Cardiac atrium fibroblast (primary cell): ENCODE results near the gene PCDHGB5. TPM values are rescaled to one million over a fixed set of nuclear protein-coding genes. Genes with fewer than 3 reads are reported as not detected.

Source experiments
- total RNA-seq: library from RNA; depleted of rRNA; stranded (reverse); fragments of >200 nt; gene quantifications from 2 replicates; pipeline ENCODE4 v1.2.3, GENCODE V29; 2015

Gene PCDHGB5
- total RNA-seq, 1 donor from 2014 or later, result 22.2 TPM

DNA sequence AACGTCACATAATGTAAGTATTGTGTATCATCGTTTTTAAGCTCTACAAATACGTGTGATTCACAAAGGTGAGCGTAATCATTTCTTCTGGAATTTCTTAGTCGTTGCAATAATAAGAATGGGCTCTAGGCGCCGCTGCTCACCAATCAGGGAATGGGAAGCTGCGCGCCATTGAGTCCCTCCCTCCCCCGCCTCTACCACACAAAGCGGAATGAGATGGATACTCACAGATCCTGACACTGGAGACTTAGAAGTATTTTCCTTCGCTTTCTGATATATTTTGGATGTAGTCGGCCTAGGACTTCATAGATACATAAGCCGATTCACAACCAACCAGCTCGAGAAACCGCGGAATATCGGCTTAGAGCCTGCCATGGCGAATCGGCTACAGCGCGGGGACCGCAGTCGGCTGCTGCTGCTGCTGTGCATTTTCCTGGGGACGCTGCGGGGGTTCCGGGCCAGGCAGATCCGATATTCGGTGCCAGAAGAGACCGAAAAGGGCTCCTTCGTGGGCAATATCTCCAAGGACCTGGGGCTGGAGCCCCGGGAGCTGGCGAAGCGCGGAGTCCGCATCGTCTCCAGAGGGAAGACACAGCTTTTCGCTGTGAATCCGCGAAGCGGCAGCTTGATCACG lies 23.2 kb downstream of the PCDHGB5 start, which contains the start of gene PCDHGA11:
Gene PCDHGA11, plus strand, starts transcription at position 197 of the 634 bp plus-strand sequence. Its CDS starts 177 bp downstream, at position 374.

DNA sequence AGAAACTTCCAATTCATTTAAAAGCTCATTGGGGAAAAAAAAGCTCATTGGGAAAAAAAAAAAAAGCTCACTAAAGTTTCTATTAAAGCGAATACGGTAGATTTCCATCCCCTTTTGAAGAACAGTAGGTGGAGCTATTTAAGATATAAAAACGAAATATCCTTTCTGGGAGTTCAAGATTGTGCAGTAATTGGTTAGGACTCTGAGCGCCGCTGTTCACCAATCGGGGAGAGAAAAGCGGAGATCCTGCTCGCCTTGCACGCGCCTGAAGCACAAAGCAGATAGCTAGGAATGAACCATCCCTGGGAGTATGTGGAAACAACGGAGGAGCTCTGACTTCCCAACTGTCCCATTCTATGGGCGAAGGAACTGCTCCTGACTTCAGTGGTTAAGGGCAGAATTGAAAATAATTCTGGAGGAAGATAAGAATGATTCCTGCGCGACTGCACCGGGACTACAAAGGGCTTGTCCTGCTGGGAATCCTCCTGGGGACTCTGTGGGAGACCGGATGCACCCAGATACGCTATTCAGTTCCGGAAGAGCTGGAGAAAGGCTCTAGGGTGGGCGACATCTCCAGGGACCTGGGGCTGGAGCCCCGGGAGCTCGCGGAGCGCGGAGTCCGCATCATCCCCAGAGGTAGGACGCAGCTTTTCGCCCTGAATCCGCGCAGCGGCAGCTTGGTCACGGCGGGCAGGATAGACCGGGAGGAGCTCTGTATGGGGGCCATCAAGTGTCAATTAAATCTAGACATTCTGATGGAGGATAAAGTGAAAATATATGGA lies 32.8 kb downstream of the PCDHGB5 start, which contains the start of gene PCDHGA12:
Gene PCDHGA12, plus strand, starts transcription at position 176 of the 782 bp plus-strand sequence. Its CDS starts 253 bp downstream, at position 429.

Other genes starting within 250 kb of the PCDHGB5 start
- gene PCDHB6, start 247.9 kb upstream of the PCDHGB5 start, total RNA-seq, result 0.49 TPM in 1 of 2 replicates, not detected in the other
- 0.16 and 1.1 TPM in 2 replicates for gene PCDHB7, start 225.3 kb upstream of the PCDHGB5 start, total RNA-seq
- 0.49 TPM in 1 of 2 replicates, not detected in the other for gene PCDHB8, start 220.2 kb upstream of the PCDHGB5 start, total RNA-seq
- 0.54 TPM in 1 of 2 replicates, not detected in the other for gene PCDHB16, start 215.6 kb upstream of the PCDHGB5 start, total RNA-seq
- under 0.01 TPM in 1 of 2 replicates, not detected in the other for gene PCDHB9, start 210.8 kb upstream of the PCDHGB5 start, total RNA-seq
- gene PCDHB10, start 205.6 kb upstream of the PCDHGB5 start, total RNA-seq, result 0.16 and 0.18 TPM in 2 replicates
- gene PCDHB11, start 198.3 kb upstream of the PCDHGB5 start, total RNA-seq, result 0.18 and 0.65 TPM in 2 replicates
- 0.16 and 0.72 TPM in 2 replicates for gene PCDHB12, start 189.2 kb upstream of the PCDHGB5 start, total RNA-seq
- 0.16 and 0.90 TPM in 2 replicates for gene PCDHB13, start 184.0 kb upstream of the PCDHGB5 start, total RNA-seq
- gene PCDHB14, start 174.6 kb upstream of the PCDHGB5 start, total RNA-seq, result 0.54 and 1.5 TPM in 2 replicates
- 1.8 TPM in 2 replicates for gene PCDHB15, start 152.6 kb upstream of the PCDHGB5 start, total RNA-seq
- not detected in 2 replicates for gene SLC25A2, start 93.9 kb upstream of the PCDHGB5 start, total RNA-seq
- 36.6 and 51.5 TPM in 2 replicates for gene TAF7, start 77.2 kb upstream of the PCDHGB5 start, total RNA-seq
- gene PCDHGA1, start 67.4 kb upstream of the PCDHGB5 start, total RNA-seq, result 0.54 and 0.65 TPM in 2 replicates
- gene PCDHGA2, start 59.2 kb upstream of the PCDHGB5 start, total RNA-seq, result 2.5 and 5.8 TPM in 2 replicates
- 2.0 and 2.9 TPM in 2 replicates for gene PCDHGA3, start 54.1 kb upstream of the PCDHGB5 start, total RNA-seq
- 0.36 and 0.81 TPM in 2 replicates for gene PCDHGB1, start 47.8 kb upstream of the PCDHGB5 start, total RNA-seq
- 4.7 and 6.3 TPM in 2 replicates for gene PCDHGA4, start 42.9 kb upstream of the PCDHGB5 start, total RNA-seq
- gene PCDHGB2, start 38.0 kb upstream of the PCDHGB5 start, total RNA-seq, result 1.6 and 3.2 TPM in 2 replicates
- 0.32 and 2.2 TPM in 2 replicates for gene PCDHGA5, start 33.8 kb upstream of the PCDHGB5 start, total RNA-seq
- gene PCDHGB3, start 27.7 kb upstream of the PCDHGB5 start, total RNA-seq, result 1.8 and 2.4 TPM in 2 replicates
- 1.1 and 3.4 TPM in 2 replicates for gene PCDHGA6, start 24.1 kb upstream of the PCDHGB5 start, total RNA-seq
- 3.6 and 5.8 TPM in 2 replicates for gene PCDHGA7, start 15.2 kb upstream of the PCDHGB5 start, total RNA-seq
- 14.1 and 16.8 TPM in 2 replicates for gene PCDHGB4, start 10.2 kb upstream of the PCDHGB5 start, total RNA-seq
- 0.18 and 1.8 TPM in 2 replicates for gene PCDHGA8, start 5.3 kb upstream of the PCDHGB5 start, total RNA-seq
- 1.4 and 2.6 TPM in 2 replicates for gene PCDHGA9, start 4.8 kb downstream of the PCDHGB5 start, total RNA-seq
- gene PCDHGB6, start 10.1 kb downstream of the PCDHGB5 start, total RNA-seq, result 1.4 and 2.1 TPM in 2 replicates
- gene PCDHGA10, start 15.0 kb downstream of the PCDHGB5 start, total RNA-seq, result 3.4 and 5.0 TPM in 2 replicates
- 7.8 and 14.4 TPM in 2 replicates for gene PCDHGB7, start 19.7 kb downstream of the PCDHGB5 start, total RNA-seq
- gene PCDHGA11, start 23.1 kb downstream of the PCDHGB5 start, total RNA-seq, result 10.2 and 12.8 TPM in 2 replicates
- gene PCDHGA12, start 32.6 kb downstream of the PCDHGB5 start, total RNA-seq, result 26.7 and 27.1 TPM in 2 replicates
- 40.8 and 83.1 TPM in 2 replicates for gene PCDHGC3, start 78.0 kb downstream of the PCDHGB5 start, total RNA-seq
- gene PCDHGC4, start 87.1 kb downstream of the PCDHGB5 start, total RNA-seq, result under 0.01 and 0.18 TPM in 2 replicates
- gene PCDHGC5, start 91.1 kb downstream of the PCDHGB5 start, total RNA-seq, result 0.54 and 0.65 TPM in 2 replicates
- gene DIAPH1, start 221.1 kb downstream of the PCDHGB5 start, total RNA-seq, result 23.6 and 26.7 TPM in 2 replicates
- gene HDAC3, start 238.9 kb downstream of the PCDHGB5 start, total RNA-seq, result 46.9 and 54.3 TPM in 2 replicates
- gene RELL2, start 239.1 kb downstream of the PCDHGB5 start, total RNA-seq, result 2.8 and 5.8 TPM in 2 replicates